Naive thymus-derived CD4-positive, alpha-beta T cell (primary cell): Measurements from ENCODE around the gene LAMA5. TPM values are rescaled to one million over a fixed set of nuclear protein-coding genes. Genes with fewer than 3 reads are reported as not detected.
A peak's percentile ranks its signal among the peaks of the same experiment; 100 is the strongest.

Experiments
- ATAC-seq: fragments of 150-1000 bp; cut with Tn5 transposase; 2 replicates; pipeline ENCODE4 v1.10.0; 2021; ENCODE audit warnings: mild to moderate bottlenecking, moderate library complexity
- CTCF ChIA-PET: fragments of 350-600 bp; sonication (Branson Sonifier 250); formaldehyde crosslinking; loops from one replicate; lab custom pipeline; 2021; ENCODE audit warnings: antibody characterized with exemption; lab: Charles Lee
- POLR2A ChIA-PET: fragments of 350-600 bp; sonication (Branson Sonifier 250); formaldehyde crosslinking; loops from one replicate; lab custom pipeline; 2021; ENCODE audit warnings: antibody characterized with exemption, inconsistent platforms; lab: Charles Lee
- DNase-seq, 9 donors: peaks; one replicate each; pipeline versions ENCODE4 v3.0.0 to v3.0.0-alpha.2; 2020 to 2022; ENCODE audit warnings: mixed read lengths in 1 of 9
- H3K27ac ChIP-seq: one replicate; pipeline ENCODE4 v1.7.0; 2013; ENCODE audit warnings: mild to moderate bottlenecking, low read depth, low read length, moderate library complexity
- H3K27me3 ChIP-seq, 2 donors: one replicate each; pipeline ENCODE4 v1.7.0; 2013; ENCODE audit warnings: low read length in 2 of 2, mild to moderate bottlenecking in 2 of 2, moderate library complexity in 2 of 2; ENCODE audit not compliant: control insufficient read depth in 2 of 2, insufficient read depth in 2 of 2
- H3K36me3 ChIP-seq, 3 experiments: 1 replicate in 2 of 3; 2 replicates in 1 of 3; pipeline ENCODE4 v1.7.0; 2013; ENCODE audit warnings: low read length in 3 of 3, mild to moderate bottlenecking in 3 of 3, moderate library complexity in 1 of 3; ENCODE audit not compliant: insufficient read depth in 3 of 3, control insufficient read depth in 2 of 3
- H3K4me1 ChIP-seq, 2 donors: one replicate each; pipeline ENCODE4 v1.7.0; 2013; ENCODE audit warnings: low read length in 2 of 2, mild to moderate bottlenecking in 2 of 2, moderate library complexity in 1 of 2; ENCODE audit not compliant: control insufficient read depth in 2 of 2, insufficient read depth in 2 of 2
- H3K4me3 ChIP-seq: 2 replicates; pipeline ENCODE4 v1.7.0; 2013; ENCODE audit warnings: mild to moderate bottlenecking, low read length
- H3K9me3 ChIP-seq, 3 experiments: 1 replicate in 2 of 3; 2 replicates in 1 of 3; pipeline ENCODE4 v1.7.0; 2013; ENCODE audit warnings: low read length in 3 of 3; ENCODE audit not compliant: control insufficient read depth in 2 of 3
- H3K27ac Mint-ChIP-seq, 9 donors: one replicate each; pipeline ENCODE4 v1.8.0; 2020 to 2022; ENCODE audit warnings: mixed read lengths in 9 of 9, mild to moderate bottlenecking in 8 of 9, moderate library complexity in 5 of 9, inconsistent platforms in 2 of 9
- H3K27me3 Mint-ChIP-seq, 5 donors: one replicate each; pipeline ENCODE4 v1.8.0; 2021 to 2022; ENCODE audit warnings: mixed read lengths in 5 of 5, mild to moderate bottlenecking in 1 of 5
- H3K36me3 Mint-ChIP-seq, 5 donors: one replicate each; pipeline ENCODE4 v1.8.0; 2020 to 2022; ENCODE audit warnings: mixed read lengths in 5 of 5, mild to moderate bottlenecking in 3 of 5, inconsistent platforms in 1 of 5
- H3K4me1 Mint-ChIP-seq, 7 donors: one replicate each; pipeline ENCODE4 v1.8.0; 2020 to 2022; ENCODE audit warnings: mixed read lengths in 7 of 7, mild to moderate bottlenecking in 3 of 7, inconsistent platforms in 1 of 7
- H3K4me3 Mint-ChIP-seq, 10 donors: one replicate each; pipeline ENCODE4 v1.8.0; 2020 to 2022; ENCODE audit warnings: mild to moderate bottlenecking in 10 of 10, mixed read lengths in 10 of 10, moderate library complexity in 6 of 10, inconsistent platforms in 2 of 10
- H3K9me3 Mint-ChIP-seq, 11 donors: one replicate each; pipeline ENCODE4 v1.8.0; 2020 to 2022; ENCODE audit warnings: mixed read lengths in 11 of 11, mild to moderate bottlenecking in 4 of 11, inconsistent platforms in 1 of 11, moderate library complexity in 1 of 11
- intact Hi-C, 2 donors: fragments of 100-400 bp; cut with micrococcal nuclease; formaldehyde crosslinking; loops; one replicate each; pipeline ENCODE4 v1.15.1; 2023
- polyA plus RNA-seq, 2 donors: library from polyadenylated mRNA; unstranded; fragments of 300-500 nt; fragmentation: Illumina TruSeq; gene quantifications; one replicate each; pipeline ENCODE4 v1.2.3, GENCODE V29; 2021
- total RNA-seq, 6 experiments: library from RNA in 5 of 6; stranded (reverse) in 5 of 6; gene quantifications; 1 replicate in 5 of 6; 2 replicates in 1 of 6; pipeline ENCODE4 v1.2.3 and lab custom pipeline; 2021 to 2026

LAMA5 gene
- total RNA-seq (1 to 10 TPM in 1 of 5 experiments, under 1 TPM in 4; 0.05 to 1.3 (median 0.57) TPM), polyA plus RNA-seq (not detected), total RNA-seq (lab: John Stamatoyannopoulos, UW) (4.8 reads per million, percentile 23 among the genes with 10 or more reads in this experiment)

DNA sequence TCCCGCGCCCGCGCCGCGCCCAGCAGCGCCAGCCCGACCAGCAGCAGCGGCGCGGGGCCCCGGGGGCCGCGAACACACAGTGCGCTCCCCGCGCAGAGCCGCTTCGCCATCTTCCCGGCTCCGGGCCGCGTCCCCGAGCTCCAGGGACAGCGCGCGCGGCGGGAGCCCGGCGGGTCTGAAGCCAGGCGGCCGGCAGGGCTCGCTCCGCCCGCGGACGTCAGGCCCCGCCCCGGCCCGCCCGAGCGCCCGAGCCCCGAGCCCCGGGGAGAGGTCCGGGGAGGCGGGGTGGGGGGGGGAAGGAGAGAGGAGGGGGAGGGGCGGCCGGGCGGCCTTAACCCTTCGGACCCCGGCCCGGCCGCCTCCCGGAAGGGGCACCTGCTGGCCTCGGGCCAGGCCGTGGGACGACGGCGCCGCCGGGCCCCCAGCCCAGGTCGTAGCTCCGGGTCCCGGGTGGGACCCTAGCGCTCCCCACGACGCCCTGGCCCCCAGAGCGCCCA lies at the start of gene LAMA5:
TSS of gene LAMA5 (minus strand) at position 177 of the 497 bp plus-strand sequence. CDS start at position 110, 67 bp downstream.
- DNase-seq, result peak in 3 of 9 donors; percentile 16 to 52 (median 27)
- H3K27me3 ChIP-seq, result peaks cover 0 to 20% of the 10 kb centered on the region in 2 donors
- peaks cover 0 to 8% (median 0%) of the 10 kb centered on the region in 7 donors for H3K4me1 Mint-ChIP-seq
- H3K36me3 ChIP-seq, result no peaks in the 10 kb centered on the region
- H3K27me3 Mint-ChIP-seq, result peaks cover 13 to 34% (median 21%) of the 10 kb centered on the region in 5 donors
- H3K9me3 ChIP-seq, result no peaks in the 10 kb centered on the region
- ATAC-seq, result peak; percentile 19
- POLR2A ChIA-PET, result interaction anchor here (1.0 kb wide), 1 partner anchor 64 kb away, joined by 3 read pairs; no protein-coding TSS in a partner anchor
- H3K9me3 Mint-ChIP-seq, result no peaks in the 10 kb centered on the region
- CTCF ChIA-PET, result no interaction called here
- H3K27ac ChIP-seq, result no peak within 1 kb of the TSS
- H3K4me3 ChIP-seq, result peak within 1 kb of the TSS; percentile 41
- intact Hi-C loops, result loop anchor here in 1 of 2 donors (5.0 kb wide), 1 partner anchor 65 kb away; the partner anchor contains the start of gene ADRM1
- H3K4me3 Mint-ChIP-seq, result peak within 1 kb of the TSS; percentile 36 to 87 (median 62)
- peaks cover 0 to 11% of the 10 kb centered on the region in 2 donors for H3K4me1 ChIP-seq
- no peak within 1 kb of the TSS for H3K27ac Mint-ChIP-seq
- no peaks in the 10 kb centered on the region for H3K36me3 Mint-ChIP-seq

GRCh38 chr20:62415354-62416111 lies 48.4 kb upstream of the LAMA5 start:
- Mint-ChIP-seq H3K4me1 (no peaks in the 10 kb centered on the region), H3K4me3 (no peak overlapping the region), H3K27me3 (peaks cover 0 to 4% (median 0%) of the 10 kb centered on the region in 5 donors), H3K27ac (no peak overlapping the region), H3K36me3 (no peaks in the 10 kb centered on the region), H3K9me3 (no peaks in the 10 kb centered on the region)
- Histone ChIP-seq H3K36me3 (no peaks in the 10 kb centered on the region), H3K9me3 (no peaks in the 10 kb centered on the region), H3K4me1 (no peaks in the 10 kb centered on the region), H3K27ac (no peak overlapping the region), H3K27me3 (no peaks in the 10 kb centered on the region), H3K4me3 (no peak overlapping the region)
- ChIA-PET CTCF (no interaction called here), POLR2A (interaction anchor here (1.1 kb wide), 1 partner anchor 28 kb away, joined by 3 read pairs; the partner anchor contains the start of gene RPS21)
- ATAC-seq (no peak), DNase-seq (no peak)
- intact Hi-C loops, result no loop called here

DNA sequence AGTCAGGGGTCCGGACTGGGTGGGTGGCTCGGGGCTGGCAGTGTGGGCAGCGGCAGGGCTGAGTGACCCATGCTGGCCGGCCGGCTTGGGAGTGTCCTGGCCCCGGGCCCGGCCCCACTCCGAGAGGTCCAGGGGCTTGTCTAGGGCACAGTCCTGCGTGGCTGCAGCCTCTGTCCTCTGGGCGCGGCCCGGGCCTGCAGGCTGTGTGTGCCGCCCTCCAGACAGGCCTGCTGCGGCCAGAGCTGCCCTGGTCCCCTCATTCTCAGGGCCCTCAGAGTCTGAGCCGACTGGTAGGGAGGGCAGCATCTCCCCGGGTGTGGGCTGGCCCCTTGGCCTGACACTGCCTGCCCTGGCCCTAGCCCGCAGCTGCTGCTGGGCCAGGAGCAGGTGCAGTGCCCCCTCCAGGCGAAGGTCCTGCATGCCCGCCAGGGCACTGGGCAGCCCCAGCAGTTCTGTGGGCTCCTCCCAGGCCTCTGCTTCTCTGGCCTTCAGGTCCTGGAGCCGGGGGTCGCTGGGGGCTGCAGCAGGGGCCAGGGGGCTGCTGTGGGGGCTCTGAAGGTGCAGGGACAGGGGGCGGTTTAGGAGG lies 46.9 kb upstream of the LAMA5 start:
- H3K36me3 ChIP-seq, result no peaks in the 10 kb centered on the region
- Mint-ChIP-seq H3K4me3 (no peak overlapping the region), H3K4me1 (peaks cover 0 to 8% (median 3%) of the 10 kb centered on the region in 7 donors), H3K27ac (no peak overlapping the region), H3K36me3 (no peaks in the 10 kb centered on the region), H3K9me3 (no peaks in the 10 kb centered on the region), H3K27me3 (peaks cover 0 to 3% (median 0%) of the 10 kb centered on the region in 5 donors)
- H3K27me3 ChIP-seq, result no peaks in the 10 kb centered on the region
- ChIA-PET CTCF (no interaction called here), POLR2A (no interaction called here)
- no peak for ATAC-seq
- H3K9me3 ChIP-seq, result no peaks in the 10 kb centered on the region
- DNase-seq, result no peak
- no peak overlapping the region for H3K4me3 ChIP-seq
- intact Hi-C loops, result no loop called here
- H3K4me1 ChIP-seq, result no peaks in the 10 kb centered on the region
- H3K27ac ChIP-seq, result no peak overlapping the region

GRCh38 chr20:62413025-62413570 lies 46.0 kb upstream of the LAMA5 start:
- H3K36me3 ChIP-seq, result no peaks in the 10 kb centered on the region
- Mint-ChIP-seq H3K9me3 (no peaks in the 10 kb centered on the region), H3K27me3 (peaks cover 0 to 3% (median 0%) of the 10 kb centered on the region in 5 donors), H3K27ac (no peak overlapping the region), H3K4me1 (peaks cover 0 to 8% (median 6%) of the 10 kb centered on the region in 7 donors), H3K36me3 (no peaks in the 10 kb centered on the region), H3K4me3 (no peak overlapping the region)
- no peaks in the 10 kb centered on the region for H3K27me3 ChIP-seq
- ATAC-seq (no peak), DNase-seq (no peak)
- H3K9me3 ChIP-seq, result no peaks in the 10 kb centered on the region
- intact Hi-C loops, result no loop called here
- ChIA-PET CTCF (no interaction called here), POLR2A (no interaction called here)
- no peak overlapping the region for H3K4me3 ChIP-seq
- H3K27ac ChIP-seq, result no peak overlapping the region
- no peaks in the 10 kb centered on the region for H3K4me1 ChIP-seq

DNA sequence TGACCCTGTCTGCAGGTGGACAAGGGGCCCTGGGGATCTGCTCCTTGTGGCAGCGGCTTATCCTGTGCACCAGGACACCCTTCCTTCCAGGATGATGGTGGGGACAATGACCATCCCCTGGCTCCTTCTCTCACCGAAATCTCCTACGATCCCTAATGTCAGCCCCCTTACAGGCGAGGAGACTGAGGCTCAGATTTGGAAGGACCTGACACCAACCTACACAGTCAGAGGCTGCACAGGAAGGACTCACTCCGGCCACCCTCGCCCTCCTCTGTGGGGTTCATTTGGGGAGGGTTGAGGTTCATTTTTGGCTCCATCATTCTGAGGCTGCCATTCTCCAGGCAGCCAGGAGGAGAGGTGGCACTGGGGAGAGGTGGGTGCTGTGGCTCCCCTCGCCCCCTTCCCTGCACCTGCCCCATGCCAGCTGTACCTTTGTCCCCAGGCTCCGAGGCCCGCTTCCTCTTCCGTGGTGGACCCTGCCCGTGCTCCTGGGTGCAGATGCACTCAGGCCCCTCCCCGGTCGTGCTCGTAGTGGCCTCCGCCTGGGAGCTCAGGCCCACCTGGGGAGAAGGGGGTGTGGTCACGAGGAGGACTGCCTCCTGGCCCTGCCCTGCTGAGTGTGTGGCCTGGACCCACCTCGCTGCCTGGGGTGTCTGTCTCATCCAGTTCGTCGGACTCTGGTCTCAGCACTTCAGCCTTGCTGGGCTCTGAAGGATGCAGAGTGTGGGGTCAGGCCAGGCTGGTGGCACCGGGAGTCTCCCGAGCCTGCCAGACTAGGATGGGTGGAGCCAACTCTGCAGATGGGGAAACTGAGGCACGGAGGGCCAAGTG lies 45.3 kb upstream of the LAMA5 start:
- Histone ChIP-seq H3K9me3 (no peaks in the 10 kb centered on the region), H3K4me1 (peaks cover 6% of the 10 kb centered on the region in 2 donors), H3K27me3 (no peaks in the 10 kb centered on the region), H3K27ac (no peak overlapping the region), H3K4me3 (no peak overlapping the region), H3K36me3 (no peaks in the 10 kb centered on the region)
- Mint-ChIP-seq H3K27me3 (peaks cover 0 to 3% (median 0%) of the 10 kb centered on the region in 5 donors), H3K4me3 (no peak overlapping the region), H3K4me1 (peaks cover 0 to 8% (median 6%) of the 10 kb centered on the region in 7 donors), H3K9me3 (no peaks in the 10 kb centered on the region), H3K27ac (no peak overlapping the region), H3K36me3 (no peaks in the 10 kb centered on the region)
- intact Hi-C loops, result no loop called here
- ATAC-seq (no peak), DNase-seq (no peak)
- POLR2A ChIA-PET, result no interaction called here
- CTCF ChIA-PET, result no interaction called here
